ENCODE results near the gene IGFL2. TPM values are rescaled to one million over a fixed set of nuclear protein-coding genes. Genes with fewer than 3 reads are reported as not detected.
"Not testable (repeated sequence)": the region's sequence is repeated elsewhere in the genome, so short reads cannot be mapped to it uniquely, and the experiment has no call there.

IGFL2 gene
- total RNA-seq, 1 experiment from 2014 or later = not detected

- Histone ChIP-seq H3K9me3 (replicated peaks) (no peaks in the 10 kb centered on the region), H3K27me3 (replicated peaks) (no peaks in the 10 kb centered on the region), H3K27ac (no peak overlapping the region), H3K4me1 (replicated peaks) (peaks cover 24% of the 10 kb centered on the region), H3K36me3 (no peaks in the 10 kb centered on the region), H3K4me3 (no peak overlapping the region)
- DNase-seq (ENCODE audit: low read depth in 1 of 2, low spot score in 2 of 2) = no peak
Measured at GRCh38 chr19:46201454-46202310, 53.6 kb downstream of the IGFL2 start.

- no peak overlapping the region for H3K4me3 ChIP-seq
- H3K4me1 ChIP-seq (replicated peaks) = peaks cover 24% of the 10 kb centered on the region
Measured at GRCh38 chr19:46202426-46202825, 54.4 kb downstream of the IGFL2 start.

GRCh38 chr19:46202872-46203860 lies 55.1 kb downstream of the IGFL2 start:
- DNase-seq (ENCODE audit: low read depth in 1 of 2, low spot score in 2 of 2) = no peak
- H3K36me3 ChIP-seq = no peaks in the 10 kb centered on the region
- no peak overlapping the region for H3K27ac ChIP-seq
- H3K27me3 ChIP-seq (replicated peaks) = no peaks in the 10 kb centered on the region
- no peaks in the 10 kb centered on the region for H3K9me3 ChIP-seq (replicated peaks)
- peaks cover 24% of the 10 kb centered on the region for H3K4me1 ChIP-seq (replicated peaks)
- no peak overlapping the region for H3K4me3 ChIP-seq

More at GRCh38 chr19:46202426-46202825, 54.4 kb downstream of the IGFL2 start:
- H3K9me3 ChIP-seq (replicated peaks) = no peaks in the 10 kb centered on the region
- H3K27ac ChIP-seq = no peak overlapping the region
- H3K36me3 ChIP-seq = no peaks in the 10 kb centered on the region
- no peaks in the 10 kb centered on the region for H3K27me3 ChIP-seq (replicated peaks)
- no peak for DNase-seq (ENCODE audit: low read depth in 1 of 2, low spot score in 2 of 2)

- Histone ChIP-seq H3K27ac (no peak overlapping the region), H3K4me3 (no peak overlapping the region), H3K27me3 (replicated peaks) (no peaks in the 10 kb centered on the region), H3K4me1 (replicated peaks) (peaks cover 17% of the 10 kb centered on the region), H3K36me3 (no peaks in the 10 kb centered on the region), H3K9me3 (replicated peaks) (no peaks in the 10 kb centered on the region)
- no peak for DNase-seq (ENCODE audit: low read depth in 1 of 2, low spot score in 2 of 2)
Measured at GRCh38 chr19:46204008-46204407, 56.0 kb downstream of the IGFL2 start.

- no peaks in the 10 kb centered on the region for H3K36me3 ChIP-seq
- H3K27ac ChIP-seq = no peak overlapping the region
- no peaks in the 10 kb centered on the region for H3K9me3 ChIP-seq (replicated peaks)
- H3K4me3 ChIP-seq = no peak overlapping the region
- H3K4me1 ChIP-seq (replicated peaks) = peaks cover 15% of the 10 kb centered on the region
- H3K27me3 ChIP-seq (replicated peaks) = 0 out of 2 replicates have a peak, but pooled peaks cover 6% of the 10 kb centered on the region
- no peak for DNase-seq (ENCODE audit: low read depth in 1 of 2, low spot score in 2 of 2)
Measured at GRCh38 chr19:46205183-46205984, 57.3 kb downstream of the IGFL2 start.

GRCh38 chr19:46206176-46206575 lies 58.1 kb downstream of the IGFL2 start:
- Histone ChIP-seq H3K36me3 (no peaks in the 10 kb centered on the region), H3K27ac (no peak overlapping the region), H3K4me3 (no peak overlapping the region), H3K9me3 (replicated peaks) (no peaks in the 10 kb centered on the region), H3K27me3 (replicated peaks) (0 out of 2 replicates have a peak, but pooled peaks cover 6% of the 10 kb centered on the region), H3K4me1 (replicated peaks) (peaks cover 18% of the 10 kb centered on the region)
- DNase-seq (ENCODE audit: low read depth in 1 of 2, low spot score in 2 of 2) = no peak

DNA sequence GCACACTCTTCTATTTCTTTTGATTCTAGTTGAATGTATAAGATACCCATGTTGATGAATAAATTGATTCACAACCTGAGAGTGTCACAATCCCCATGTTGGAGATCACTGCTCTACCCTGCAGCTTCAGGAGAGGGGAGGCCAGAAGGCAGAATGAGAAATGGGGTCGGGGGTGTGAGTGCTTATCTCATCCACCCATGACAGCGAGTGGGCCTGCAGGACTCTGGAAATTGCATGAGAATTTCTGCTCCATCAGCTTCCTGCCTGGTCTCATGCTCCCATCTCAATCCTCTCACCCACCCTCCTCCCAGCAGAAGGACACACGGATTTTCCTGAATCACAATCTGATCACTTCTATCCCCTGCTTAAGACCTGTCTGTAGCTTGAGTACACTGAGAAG lies 58.6 kb downstream of the IGFL2 start:
- no peak for DNase-seq (ENCODE audit: low read depth in 1 of 2, low spot score in 2 of 2)
- peaks cover 23% of the 10 kb centered on the region for H3K4me1 ChIP-seq (replicated peaks)
- H3K4me3 ChIP-seq = no peak overlapping the region
- no peaks in the 10 kb centered on the region for H3K36me3 ChIP-seq
- 0 out of 2 replicates have a peak, but pooled peaks cover 6% of the 10 kb centered on the region for H3K27me3 ChIP-seq (replicated peaks)
- H3K27ac ChIP-seq = no peak overlapping the region
- no peaks in the 10 kb centered on the region for H3K9me3 ChIP-seq (replicated peaks)

GRCh38 chr19:46207858-46208257 lies 59.8 kb downstream of the IGFL2 start:
- H3K36me3 ChIP-seq; H3K27ac ChIP-seq; H3K4me3 ChIP-seq; H3K27me3 ChIP-seq (replicated peaks); DNase-seq (ENCODE audit: low read depth in 1 of 2, low spot score in 2 of 2); H3K9me3 ChIP-seq (replicated peaks): not testable (repeated sequence)
- H3K4me1 ChIP-seq (replicated peaks) = peaks cover 14% of the 10 kb centered on the region

GRCh38 chr19:46209051-46209450 lies 61.0 kb downstream of the IGFL2 start:
- Histone ChIP-seq H3K4me3 (no peak overlapping the region), H3K27ac (no peak overlapping the region), H3K36me3 (no peaks in the 10 kb centered on the region), H3K27me3 (replicated peaks) (0 out of 2 replicates have a peak, but pooled peaks cover 6% of the 10 kb centered on the region), H3K9me3 (replicated peaks) (no peaks in the 10 kb centered on the region), H3K4me1 (replicated peaks) (peaks cover 8% of the 10 kb centered on the region)
- no peak for DNase-seq (ENCODE audit: low read depth in 1 of 2, low spot score in 2 of 2)

GRCh38 chr19:46209472-46209871 lies 61.4 kb downstream of the IGFL2 start:
- Histone ChIP-seq H3K36me3 (no peaks in the 10 kb centered on the region), H3K27me3 (replicated peaks) (0 out of 2 replicates have a peak, but pooled peaks cover 6% of the 10 kb centered on the region), H3K4me1 (replicated peaks) (peaks cover 8% of the 10 kb centered on the region), H3K27ac (no peak overlapping the region), H3K4me3 (no peak overlapping the region), H3K9me3 (replicated peaks) (no peaks in the 10 kb centered on the region)
- DNase-seq (ENCODE audit: low read depth in 1 of 2, low spot score in 2 of 2) = no peak

DNA sequence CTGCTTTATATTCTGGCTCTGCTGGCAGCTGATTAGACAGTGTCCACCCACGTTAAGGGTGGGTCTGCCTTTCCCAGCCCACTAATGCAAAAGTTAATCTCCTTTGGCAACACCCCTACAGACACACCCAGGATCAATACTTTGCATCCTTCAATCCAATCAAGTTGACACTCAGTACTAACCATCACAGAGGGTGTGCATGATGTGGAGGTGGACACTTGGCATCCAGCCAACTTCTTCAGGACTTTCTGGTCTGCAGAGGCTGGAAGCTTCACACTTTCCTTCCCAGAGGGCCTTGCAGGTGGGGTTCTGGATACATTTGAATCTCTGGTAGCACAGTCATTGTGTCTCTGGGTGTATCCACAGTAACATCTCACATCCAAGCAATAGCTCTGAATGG lies 62.6 kb downstream of the IGFL2 start:
- Histone ChIP-seq H3K27ac (no peak overlapping the region), H3K27me3 (replicated peaks) (0 out of 2 replicates have a peak, but pooled peaks cover 6% of the 10 kb centered on the region), H3K9me3 (replicated peaks) (no peaks in the 10 kb centered on the region), H3K4me1 (replicated peaks) (peaks cover 8% of the 10 kb centered on the region), H3K4me3 (no peak overlapping the region), H3K36me3 (no peaks in the 10 kb centered on the region)
- DNase-seq (ENCODE audit: low read depth in 1 of 2, low spot score in 2 of 2) = no peak

All from SJSA1 (cell line).